HuH-7.5 (cell line): ENCODE measurements around the gene AK1.

ENCODE experiments used
- DNase-seq: peaks from one replicate; pipeline ENCODE4 v3.0.0; 2011; ENCODE audit warnings: low spot score

The AK1 gene

DNA sequence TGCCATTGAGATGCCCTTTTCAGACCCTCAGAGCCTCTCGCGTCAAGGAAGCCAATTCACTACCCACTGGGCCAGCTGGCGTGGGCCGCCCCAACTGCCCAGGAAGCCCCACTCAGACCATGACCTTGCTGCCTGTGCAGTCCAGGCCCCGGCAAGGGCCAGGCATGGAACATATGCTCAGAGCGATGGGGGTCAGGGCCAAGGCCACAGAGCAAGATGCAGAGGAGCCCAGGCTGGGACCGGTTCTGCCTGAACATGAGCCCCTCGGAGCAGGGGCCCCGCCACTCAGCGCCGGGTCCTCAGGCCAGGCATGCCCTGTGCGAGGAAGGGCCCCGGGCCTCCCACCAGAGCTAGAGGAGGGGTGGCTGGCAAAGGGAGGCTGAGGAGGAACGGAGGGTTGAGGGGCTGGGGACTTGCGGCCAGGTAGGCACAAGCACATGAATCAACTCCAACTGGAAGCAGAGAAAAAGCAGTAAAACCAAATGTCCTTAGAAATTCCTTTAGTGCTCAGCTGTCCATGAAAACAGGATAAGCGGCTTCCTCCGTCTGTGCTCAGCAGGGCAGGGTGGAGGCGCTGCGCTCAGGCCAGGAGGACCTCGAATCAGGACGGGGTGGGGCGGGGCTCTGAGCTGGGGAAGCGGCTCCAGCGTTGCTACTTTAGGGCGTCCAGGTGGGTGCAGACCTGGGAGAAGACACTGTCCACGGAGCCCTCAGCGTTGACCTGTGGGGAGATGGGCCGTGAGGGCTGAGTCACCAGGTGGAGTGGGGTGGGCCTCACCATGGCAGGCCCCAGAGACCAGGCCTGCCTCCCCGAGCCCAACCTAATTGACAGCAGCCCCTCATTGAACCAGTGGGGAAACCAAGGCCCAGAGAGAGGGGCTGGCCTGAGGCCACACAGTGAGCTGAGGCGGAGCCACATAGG, 9.9 kb downstream of the AK1 start:
- no peak for DNase-seq

DNA sequence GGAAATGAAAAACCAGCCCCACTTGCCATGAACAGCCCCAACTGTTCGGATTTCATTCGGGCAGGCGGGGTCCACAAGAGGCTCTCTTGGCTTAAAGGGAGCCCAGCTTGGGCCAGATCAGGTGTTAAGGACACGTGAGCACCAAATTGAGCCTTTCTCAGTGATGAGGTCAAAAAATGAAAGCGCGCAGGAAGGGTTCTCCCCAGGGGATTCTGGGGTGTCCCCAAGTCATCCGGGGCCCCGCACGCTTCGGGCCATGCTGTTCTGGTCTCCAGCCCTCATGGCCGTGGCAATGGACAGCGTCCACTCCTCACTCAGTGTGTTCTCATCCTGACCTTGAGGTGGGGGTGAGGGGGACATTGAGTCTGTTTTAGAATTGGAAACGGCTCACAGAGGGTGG, 10.9 kb downstream of the AK1 start:
- DNase-seq = no peak

DNA sequence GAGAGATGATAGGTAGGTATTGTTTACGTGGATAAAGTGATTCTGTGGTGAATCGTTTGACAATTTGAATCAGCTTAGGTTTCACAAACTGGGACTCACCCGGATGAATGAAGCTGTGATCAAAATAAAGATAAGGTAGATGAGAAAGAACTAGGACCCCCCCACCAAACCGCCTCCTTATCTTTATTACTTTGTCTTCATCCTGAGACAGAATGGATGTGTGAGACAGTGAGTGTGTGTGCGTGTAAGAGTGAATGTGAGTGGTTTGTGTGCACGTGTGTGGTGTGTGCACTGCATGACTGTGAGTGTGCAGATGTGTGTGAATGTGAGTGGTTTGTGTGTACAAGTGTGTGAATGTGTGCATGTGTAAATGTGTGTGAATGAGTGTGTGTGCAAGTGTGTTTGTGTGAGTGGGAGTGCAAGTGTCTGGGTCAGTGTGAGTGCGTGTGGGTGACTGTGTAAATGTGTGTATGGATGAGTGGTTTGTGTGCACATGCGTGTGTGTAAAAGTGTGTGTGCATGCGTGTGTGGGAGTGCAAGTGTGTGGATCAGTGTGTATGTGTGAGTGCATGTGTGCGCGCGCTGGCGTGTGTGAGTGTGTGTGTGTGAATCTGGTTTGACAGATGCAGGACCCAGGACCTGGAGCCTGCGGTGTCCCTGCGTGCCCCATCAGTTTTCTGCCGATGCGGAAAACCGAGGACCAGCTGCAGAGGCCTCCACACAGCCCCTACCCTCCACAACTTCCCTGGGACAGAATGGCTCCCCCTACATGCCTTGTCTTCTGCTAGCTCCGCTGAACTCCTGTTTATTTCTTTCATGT, 11.6 kb downstream of the AK1 start:
- DNase-seq = no peak

DNA sequence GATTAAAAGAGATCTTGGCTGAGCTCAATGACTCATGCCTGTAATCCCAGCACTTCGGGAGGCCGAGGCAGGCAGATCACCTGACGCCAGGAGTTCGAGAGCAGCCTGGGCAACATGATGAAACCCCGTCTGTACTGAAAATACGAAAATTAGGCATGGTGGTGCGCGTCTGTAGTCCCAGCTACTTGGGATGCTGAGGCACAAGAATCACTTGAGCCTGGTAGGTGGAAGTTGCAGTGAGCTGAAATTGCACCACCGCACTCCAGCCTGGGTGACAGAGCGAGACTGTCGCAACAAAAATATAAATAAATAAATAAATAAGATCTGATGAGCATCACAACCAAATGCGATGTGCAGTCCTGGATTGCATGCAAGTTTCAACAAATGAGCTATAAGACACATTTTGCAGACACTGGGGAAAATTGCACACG, 14.3 kb downstream of the AK1 start:
- no peak for DNase-seq

DNA sequence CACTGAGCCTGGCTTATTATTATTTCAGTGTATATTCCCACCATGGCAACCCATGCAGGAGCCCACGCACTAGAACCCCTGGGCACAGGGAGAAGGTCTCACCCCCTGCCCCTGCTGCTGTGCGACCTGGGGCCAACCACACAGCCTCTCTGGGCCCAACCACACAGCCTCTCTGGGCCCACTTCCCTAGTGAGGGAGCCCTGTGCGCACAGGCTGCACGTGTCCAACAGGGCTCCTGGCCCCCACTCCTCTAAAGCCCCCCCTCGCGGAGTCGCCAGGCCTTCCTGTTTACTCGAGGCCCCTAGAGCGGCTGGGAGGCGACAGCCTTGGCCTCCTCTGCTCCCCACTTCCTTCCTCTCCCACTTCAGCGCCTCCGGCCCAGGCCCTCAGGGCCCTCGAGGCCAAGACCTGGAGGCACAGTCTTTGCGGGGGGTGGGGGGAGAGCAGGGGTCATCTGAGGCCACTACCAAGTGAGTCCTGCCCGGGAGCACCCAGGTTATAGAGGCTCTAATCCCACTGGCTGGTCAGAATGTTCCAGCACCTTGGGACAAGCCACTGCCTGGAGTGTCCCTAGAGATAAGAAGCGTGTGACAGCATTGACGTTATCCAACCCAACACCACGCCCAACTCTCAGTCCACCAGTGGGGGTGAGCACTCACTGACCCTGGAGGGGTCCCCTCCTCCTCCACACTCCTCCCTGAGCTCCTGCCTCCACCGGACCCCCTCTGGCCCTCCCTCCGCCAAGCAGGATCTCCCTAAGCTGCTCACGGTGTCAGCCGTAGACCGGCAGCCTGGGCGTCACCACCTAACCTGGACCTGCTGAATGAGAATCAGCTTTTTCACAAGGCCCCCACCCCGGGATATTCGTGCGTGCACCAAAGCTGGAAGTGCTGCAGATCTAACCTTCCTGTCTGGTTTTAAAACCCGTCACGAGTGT, 15.1 kb downstream of the AK1 start:
- DNase-seq = no peak

DNA sequence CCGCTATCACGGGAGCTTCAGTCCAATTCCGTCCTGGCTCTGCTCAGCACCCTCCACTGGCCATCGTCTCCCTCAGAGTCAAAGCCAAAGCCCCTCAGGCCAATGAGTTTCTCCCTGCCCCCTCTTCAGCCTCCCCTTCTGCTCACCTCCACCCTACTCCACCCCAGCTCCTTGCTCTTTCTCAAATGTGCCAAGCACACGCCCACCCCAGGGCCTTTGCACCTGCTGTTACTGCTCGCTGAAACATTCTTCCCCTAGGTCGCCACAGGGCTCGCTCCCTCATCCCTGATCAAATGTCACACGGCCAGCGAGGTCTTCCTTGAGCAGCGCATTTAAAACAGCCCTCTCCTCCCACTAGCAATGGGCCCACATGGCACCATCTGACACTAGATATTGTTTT, 16.7 kb downstream of the AK1 start:
- DNase-seq = no peak

DNA sequence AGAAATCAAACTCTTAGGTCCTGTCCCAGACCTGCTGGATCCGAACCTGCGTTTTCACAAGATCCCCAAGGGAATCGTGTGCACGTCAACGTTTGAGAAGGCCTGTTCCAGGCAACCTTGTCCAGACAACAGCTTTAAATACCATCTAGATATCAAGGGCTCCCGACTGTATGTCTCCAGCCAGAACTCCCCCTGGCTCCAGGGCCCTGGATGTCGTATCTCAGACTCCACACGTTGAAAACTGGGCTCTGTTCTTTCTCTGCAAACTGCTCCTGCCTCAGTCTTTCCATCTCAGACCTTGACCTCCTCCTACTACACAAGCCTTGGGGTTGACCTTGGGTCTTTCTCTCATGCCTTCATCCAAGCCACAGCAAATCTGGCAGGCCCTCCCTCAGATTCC, 17.2 kb downstream of the AK1 start:
- DNase-seq = no peak

DNA sequence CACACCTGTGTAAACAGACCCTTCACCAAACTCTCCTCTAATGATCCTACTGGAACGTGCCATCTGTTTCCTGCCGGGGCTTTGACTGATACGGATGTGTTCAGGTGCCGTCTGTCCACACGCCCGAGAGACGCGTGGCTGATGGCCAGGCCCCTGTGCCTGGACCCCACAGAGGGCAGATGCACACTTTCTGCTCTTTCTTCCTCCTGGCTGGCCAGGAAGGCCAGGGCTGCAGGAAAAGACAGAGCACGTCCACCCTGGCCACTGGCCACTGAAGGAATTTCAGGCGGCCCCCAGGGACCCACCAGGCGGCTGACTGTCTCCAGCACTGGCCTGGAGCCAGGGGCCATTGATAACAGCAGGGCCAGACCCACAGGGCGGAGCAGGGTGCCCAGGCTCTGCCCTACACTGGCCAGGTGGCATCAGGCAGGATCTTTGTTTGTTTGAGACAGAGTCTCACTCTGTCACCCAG, 19.4 kb downstream of the AK1 start:
- DNase-seq = no peak

DNA sequence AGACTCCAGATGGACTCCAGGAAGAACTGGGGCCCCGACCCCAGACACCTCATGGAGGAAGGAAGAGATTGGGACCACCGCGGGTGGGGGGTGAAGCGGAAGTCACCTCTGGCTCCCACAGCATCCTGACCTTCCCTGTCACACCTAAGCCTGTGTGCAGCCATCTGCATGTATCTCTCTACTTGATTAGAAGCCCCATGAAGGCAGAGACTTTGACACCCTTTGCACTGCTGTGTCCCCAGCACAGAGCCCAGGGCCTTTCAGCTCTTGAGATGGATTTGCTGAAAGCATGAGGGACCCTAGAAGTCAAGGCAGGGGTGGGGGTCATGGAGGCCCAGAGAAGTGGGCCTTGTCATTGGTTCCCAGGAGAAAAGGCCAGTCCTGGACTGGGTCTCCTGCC, 20.2 kb downstream of the AK1 start:
- no peak for DNase-seq

DNA sequence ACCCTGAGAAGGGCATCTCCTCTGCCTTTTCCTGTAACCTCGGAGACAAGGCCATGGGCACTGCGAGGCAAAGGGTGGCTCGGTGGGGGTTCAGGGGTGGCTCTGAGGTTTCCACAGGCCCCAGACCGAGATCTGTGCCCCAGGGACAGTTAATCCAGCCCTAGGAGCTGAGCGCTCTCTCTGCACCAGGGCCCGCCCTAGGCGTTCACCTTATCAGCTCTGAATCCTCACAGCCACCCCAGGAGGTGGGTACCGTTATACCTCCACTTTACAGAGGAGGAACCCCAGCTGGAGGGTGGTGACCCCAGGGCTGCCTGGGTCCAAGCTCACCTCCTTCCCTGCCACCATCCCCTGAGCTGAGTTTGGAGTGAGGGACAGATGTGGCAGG, 20.8 kb downstream of the AK1 start:
- no peak for DNase-seq

DNA sequence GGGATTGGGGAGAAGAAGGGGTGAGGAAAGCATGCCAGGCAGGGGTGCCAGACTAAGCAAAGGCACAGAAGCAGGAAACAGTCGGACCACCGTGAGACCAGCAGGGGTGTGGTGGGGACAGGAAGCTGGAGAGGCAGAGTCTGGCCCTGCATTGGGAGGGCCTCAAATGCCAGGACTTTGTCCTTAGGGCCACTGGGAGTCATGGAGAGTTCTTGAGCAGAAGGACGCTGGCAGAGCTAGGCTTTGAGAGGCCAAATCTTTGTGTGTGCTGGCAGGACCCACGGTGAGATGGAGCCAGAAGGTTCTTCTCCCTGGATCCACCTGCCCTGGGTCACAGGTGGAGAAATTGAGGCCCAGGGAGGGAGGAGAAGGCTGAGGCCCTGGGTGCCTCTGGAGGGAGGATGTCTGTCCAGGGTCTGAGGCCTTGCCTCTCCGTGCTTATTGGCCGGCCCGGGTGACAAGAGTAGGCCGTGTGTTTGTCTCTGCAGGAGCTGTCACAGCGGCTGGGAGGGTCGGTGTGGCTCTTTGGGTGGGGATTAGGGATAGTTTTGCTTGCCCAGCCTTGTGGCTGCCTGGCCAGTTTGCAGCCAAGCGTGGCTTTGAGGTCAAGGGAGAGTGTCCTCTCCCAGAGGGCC, 21.3 kb downstream of the AK1 start:
- DNase-seq = no peak

DNA sequence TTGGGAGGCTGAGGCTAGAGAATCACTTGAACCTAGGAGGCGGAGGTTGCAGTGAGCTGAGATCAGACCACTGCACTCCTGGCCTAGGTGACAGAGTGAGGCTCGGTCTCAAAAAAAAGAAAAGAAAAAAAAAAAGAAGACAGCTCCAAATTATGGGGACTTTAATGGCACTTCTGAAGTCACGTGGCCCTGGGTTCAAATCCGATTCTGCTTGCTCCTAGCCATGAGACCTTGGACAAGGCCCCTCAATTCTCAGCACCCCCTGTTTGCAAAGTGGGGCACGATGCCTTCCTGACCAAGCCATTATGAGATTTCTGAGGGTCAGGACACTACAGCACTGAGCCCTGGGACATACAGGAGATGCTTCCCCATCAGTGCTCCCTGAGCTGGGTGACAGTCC, 22.0 kb downstream of the AK1 start:
- no peak for DNase-seq

DNA sequence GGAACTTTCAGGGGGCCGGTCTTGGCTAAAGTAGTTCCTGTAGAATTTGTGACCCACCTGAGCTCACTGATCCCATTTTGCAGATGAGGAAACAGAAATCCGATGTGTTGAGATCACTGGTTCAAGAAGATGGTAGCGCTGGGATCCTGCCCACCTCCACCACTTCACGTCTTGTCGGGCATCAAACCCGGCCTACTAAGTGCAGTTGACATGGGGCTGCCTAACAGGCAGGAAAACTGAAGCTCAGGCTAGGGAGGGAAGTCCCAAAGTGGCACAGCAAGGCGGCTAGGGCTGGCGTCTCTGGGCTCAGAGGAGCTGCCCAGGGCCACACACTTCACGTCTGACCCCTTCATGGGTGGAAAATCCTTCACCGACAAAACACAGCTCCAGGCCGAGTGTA, 22.5 kb downstream of the AK1 start:
- no peak for DNase-seq

DNA sequence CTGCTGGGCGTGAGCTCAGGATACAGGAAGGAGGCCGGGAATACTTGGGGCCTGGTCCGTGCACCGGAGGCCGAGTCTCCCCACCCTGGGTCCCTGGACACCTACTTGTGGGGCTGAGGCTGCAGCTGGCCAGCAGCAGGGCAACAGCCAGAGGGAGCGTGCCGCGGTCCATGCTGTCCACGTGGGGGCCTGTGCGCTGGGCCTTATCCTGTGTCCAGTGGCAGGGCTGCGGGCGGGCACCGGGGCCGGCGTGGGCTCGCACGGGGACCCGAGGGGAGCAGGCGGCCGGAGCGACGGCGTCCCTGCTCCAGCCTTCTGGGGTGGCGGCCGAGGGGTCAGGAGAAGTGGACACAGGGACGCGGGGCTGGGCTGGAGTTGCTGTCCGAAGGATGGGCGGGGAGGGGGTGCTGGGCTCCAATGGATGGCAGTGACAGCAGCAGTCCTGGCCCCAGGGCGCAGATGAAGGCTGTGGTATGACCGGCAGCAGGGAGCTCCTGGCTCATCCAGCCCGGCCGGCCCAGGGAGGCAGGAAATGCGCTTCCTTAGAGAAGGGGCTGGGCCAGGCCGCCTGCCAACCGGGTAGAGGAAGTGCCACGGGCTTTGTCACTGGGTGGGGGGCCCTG, 23.2 kb downstream of the AK1 start, which contains the start of gene ENG:
Gene ENG, minus strand, starts transcription at position 475 of the 623 bp plus-strand sequence. Its CDS starts 303 bp downstream, at position 172.
- DNase-seq = no peak

DNA sequence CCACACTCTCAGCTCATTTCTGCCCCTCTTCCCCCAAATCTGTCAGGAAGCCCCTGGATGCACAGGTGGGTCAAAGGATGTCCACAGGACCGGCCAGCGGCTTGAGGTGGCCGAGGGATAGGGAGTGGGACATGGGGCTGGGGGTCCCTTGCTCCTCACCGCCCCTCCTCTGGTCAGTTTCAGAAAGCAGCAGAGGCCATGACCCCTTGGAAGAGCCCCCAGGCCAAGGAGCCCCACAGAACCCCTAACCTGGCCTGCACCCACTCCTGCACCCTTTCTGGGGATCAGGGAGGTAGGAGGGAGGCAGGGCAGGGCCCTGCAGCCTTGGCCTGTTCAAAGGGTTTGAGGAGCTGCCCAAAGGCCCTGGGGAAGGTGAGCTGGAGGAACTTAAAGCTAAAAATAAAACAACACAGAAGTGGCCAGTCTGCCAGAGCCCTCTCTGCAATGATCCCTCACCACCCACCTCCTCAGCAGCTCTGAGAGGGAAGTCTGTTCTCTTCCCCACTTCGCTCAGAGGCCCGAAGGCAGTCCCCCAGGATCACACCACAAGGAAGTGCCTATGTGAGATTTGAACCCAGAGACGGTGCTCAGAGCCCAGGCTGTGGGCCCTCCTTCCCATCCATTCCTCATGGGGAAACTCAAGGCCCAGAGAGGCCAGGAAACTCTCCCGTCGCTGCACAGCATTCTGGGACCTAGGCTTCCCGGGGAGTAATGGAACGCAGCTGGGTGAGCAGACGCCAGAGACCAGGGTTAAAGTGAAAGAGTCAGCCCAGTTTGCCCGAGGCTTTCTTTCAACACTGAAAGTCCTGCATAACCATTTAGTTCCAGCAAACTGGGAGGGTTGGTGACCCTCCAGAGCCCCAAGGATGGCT, 23.9 kb downstream of the AK1 start:
- DNase-seq = no peak

DNA sequence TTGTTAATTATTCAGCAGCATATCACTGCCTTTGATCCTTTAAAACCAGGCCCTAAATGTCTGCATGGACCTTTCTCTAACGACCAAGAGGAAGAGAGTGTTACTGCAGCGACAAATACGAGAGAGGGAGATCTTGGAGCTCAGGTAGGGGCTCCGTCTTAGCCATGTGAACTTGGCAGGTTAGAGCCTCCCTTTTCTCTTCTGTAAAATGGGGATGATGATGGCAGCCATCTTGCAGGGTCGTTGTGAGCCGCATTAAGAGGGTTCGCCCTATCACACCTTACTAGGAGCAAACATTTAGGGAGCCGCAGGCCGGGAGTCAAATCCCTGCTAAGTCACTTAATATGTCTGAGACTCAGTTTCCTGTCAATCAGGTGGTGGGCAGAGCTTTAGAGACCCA, 24.6 kb downstream of the AK1 start:
- no peak for DNase-seq

DNA sequence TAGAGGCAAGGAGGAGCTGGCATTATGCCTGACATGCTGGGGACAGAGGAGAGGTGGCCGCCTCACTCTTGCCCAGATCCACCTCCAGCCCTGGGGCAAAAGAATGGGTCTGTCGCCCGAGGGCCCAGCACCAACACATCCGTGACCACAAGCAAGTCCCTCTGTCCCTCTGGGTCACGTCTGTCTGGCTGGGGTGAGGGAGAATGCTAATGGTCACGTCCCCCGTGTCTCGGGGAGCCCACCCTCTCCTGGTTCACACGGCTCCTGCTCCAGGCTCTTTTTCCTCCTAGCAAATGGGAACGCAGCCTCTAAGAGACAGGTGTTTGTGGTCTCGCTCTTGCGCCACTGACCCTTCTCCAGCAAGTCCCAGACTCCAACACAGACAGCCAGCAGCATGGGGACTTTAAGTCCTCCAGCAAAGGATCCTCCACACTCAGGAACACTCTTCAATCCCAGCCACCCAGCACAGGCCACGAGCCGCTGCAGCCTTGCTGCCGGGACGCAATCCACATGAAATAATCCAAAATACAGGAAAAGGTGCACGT, 27.1 kb downstream of the AK1 start:
- no peak for DNase-seq

DNA sequence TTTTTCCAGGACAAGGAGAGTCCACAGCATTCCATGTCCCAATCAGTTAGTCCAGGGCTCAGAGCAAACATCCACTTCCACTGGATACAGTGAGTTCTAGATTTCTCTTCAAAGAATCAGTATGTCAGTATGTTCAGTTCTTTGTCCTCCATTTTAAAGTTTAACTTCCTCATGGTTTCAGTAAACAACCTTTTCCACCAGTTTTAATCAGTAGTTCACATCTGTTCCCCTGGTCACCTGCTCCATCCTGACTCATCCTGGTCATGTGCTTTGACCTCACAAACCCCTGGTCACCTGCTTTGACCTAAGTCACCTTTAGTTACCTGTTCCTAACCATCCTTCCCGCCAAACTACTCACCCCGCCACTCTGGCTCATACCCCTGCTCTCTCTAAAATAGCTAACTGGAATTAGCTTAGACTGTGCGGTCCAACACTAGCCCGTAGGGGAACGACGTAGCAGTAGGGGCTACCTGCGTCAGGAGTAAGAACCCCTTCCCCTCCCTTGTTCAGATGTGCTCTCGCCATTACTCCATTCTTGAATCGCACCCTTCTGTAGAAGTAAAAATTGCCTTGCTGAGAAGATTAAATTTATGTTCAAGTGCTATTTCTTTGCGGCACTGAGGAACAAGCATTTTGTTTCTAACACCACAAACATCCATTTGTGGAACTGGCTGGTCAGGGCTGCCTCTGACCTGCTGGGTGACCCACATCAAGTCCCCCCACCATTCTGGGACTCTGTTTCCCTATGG, 28.5 kb downstream of the AK1 start:
- no peak for DNase-seq
